ENCODE measurements around the gene NCF4. TPM values are rescaled to one million over a fixed set of nuclear protein-coding genes. Genes with fewer than 3 reads are reported as not detected.

NCF4 gene
- total and polyA plus RNA-seq, 2 of the 4 experiments (the other 2 are of a cell fraction), result not detected

GRCh38 chr22:36838119-36839030, 22.4 kb upstream of the NCF4 start:
- Histone ChIP-seq H4K20me1 (ENCODE audit: insufficient read depth, low read length) (no peaks in the 10 kb centered on the region), H3K56ac (ENCODE audit: extremely low read depth, insufficient read depth, low read length) (no peak overlapping the region), H2AK5ac (ENCODE audit: low read depth, low read length) (no peak overlapping the region), H3K4me3 (ENCODE audit: insufficient read depth, low read depth, low read length) (no peak overlapping the region), H2BK20ac (ENCODE audit: low read depth, low read length) (no peak overlapping the region), H4K8ac (ENCODE audit: low read depth in 2 of 2, low read length in 2 of 2) (no peak overlapping the region), H3K23ac (ENCODE audit: low read depth, low read length) (no peak overlapping the region), H4K91ac (ENCODE audit: insufficient read depth, low read depth, low read length) (no peak overlapping the region), H3K27me3 (ENCODE audit: control insufficient read depth, insufficient read depth, low read length) (peaks cover 11% of the 10 kb centered on the region), H2AK9ac (replicated peaks; ENCODE audit: low read depth, low read length, poor library complexity) (no peak overlapping the region), H3K4me1 (ENCODE audit: control insufficient read depth, insufficient read depth, low read length) (no peaks in the 10 kb centered on the region), H3K27ac (ENCODE audit: insufficient read depth, low read length) (no peak overlapping the region), H3K4ac (ENCODE audit: low read depth, low read length) (no peak overlapping the region), H4K5ac (ENCODE audit: low read depth, low read length) (no peak overlapping the region), H2AFZ (replicated peaks; ENCODE audit: low read length, poor library complexity) (no peak overlapping the region), H3K79me1 (ENCODE audit: low read depth in 1 of 2, low read length in 2 of 2) (no peaks in the 10 kb centered on the region), H3K9me3 (ENCODE audit: control insufficient read depth, insufficient read depth, low read length) (no peaks in the 10 kb centered on the region; the same call in 1 of the 2 replicates), H3K18ac (ENCODE audit: low read depth, low read length) (no peak overlapping the region), H2BK120ac (ENCODE audit: low read depth, low read length) (no peak overlapping the region), H3K9me1 (ENCODE audit: insufficient read depth, low read length) (no peaks in the 10 kb centered on the region), H2BK15ac (ENCODE audit: low read depth, low read length) (no peak overlapping the region), H3K36me3 (ENCODE audit: control insufficient read depth, insufficient read depth, low read length) (no peaks in the 10 kb centered on the region), H3K4me2 (ENCODE audit: low read depth, low read length) (no peak overlapping the region), H2BK5ac (ENCODE audit: low read depth, low read length, poor library complexity, severe bottlenecking) (peak overlapping the region; percentile 87), H3K9ac (ENCODE audit: low read depth, low read length) (no peak overlapping the region), H3K14ac (replicated peaks; ENCODE audit: low read depth, low read length) (no peak overlapping the region)
- no TSS peak for BruUV-seq (replicated peaks)
- in situ Hi-C loops (cut with MboI; ENCODE audit: low sequenced_read_pairs) (no loop called here), intact Hi-C loops (cut with micrococcal nuclease) (no loop called here), dilution Hi-C loops (cut with HindIII; ENCODE audit: low sequenced_read_pairs, unreplicated experiment) (no loop called here)
- CTCF ChIA-PET, result interaction anchor here (0.8 kb wide), 1 partner anchor 16 kb away, joined by 5 read pairs; no protein-coding TSS in a partner anchor
- DNase-seq, result no peak
- WGBS, 2 experiments (ENCODE audit: extremely low coverage in 2 of 2, insufficient read length in 1 of 2), result 28% methylated on average over 5 of the region's 10 CpGs; no CpG with 5 or more reads in 1 of the 2 experiments
- TF ChIP-seq FOS (IDR thresholded peaks at IDR 0.05; ENCODE audit: low read depth, low read length) (no peak), RCOR1 (IDR thresholded peaks at IDR 0.05; ENCODE audit: insufficient replicate concordance, low read length) (no peak), USF2 (IDR thresholded peaks at IDR 0.05; ENCODE audit: low read depth, low read length) (no peak), MAFK (IDR thresholded peaks at IDR 0.05; ENCODE audit: low read depth, low read length) (no peak), ELK1 (IDR thresholded peaks at IDR 0.05; ENCODE audit: borderline replicate concordance, low read depth, low read length) (no peak), SMC3 (IDR thresholded peaks at IDR 0.05; ENCODE audit: low read depth, low read length) (no peak), CEBPB (IDR thresholded peaks at IDR 0.05; ENCODE audit: low read depth, low read length) (no peak), MXI1 (IDR thresholded peaks at IDR 0.05; ENCODE audit: borderline replicate concordance, low read depth, low read length) (no peak), CTCF (conservative IDR thresholded peaks at IDR 0.05; ENCODE audit: low read depth, low read length) (no peak)
- POLR2A ChIA-PET (ENCODE audit: unreplicated experiment), result no interaction called here
- ATAC-seq (ENCODE audit: low read depth), result no peak

Data from IMR-90 (cell line).